HPDE6-E6E7 (cell line): Measurements from ENCODE around the gene HMGCLL1.

Source experiments
- DNase-seq: peaks from one replicate; pipeline ENCODE4 v3.0.0; 2011; ENCODE audit warnings: missing footprints; ENCODE audit errors: extremely low spot score

Gene HMGCLL1

GRCh38 chr6:55531496-55531895 is 47.5 kb downstream of the HMGCLL1 start:
- no peak for DNase-seq

- DNase-seq, result no peak
Measured at GRCh38 chr6:55530931-55531330, 48.1 kb downstream of the HMGCLL1 start.

- DNase-seq, result peak; percentile 2
Measured at GRCh38 chr6:55528624-55529023, 50.4 kb downstream of the HMGCLL1 start.

GRCh38 chr6:55524441-55524840 is 54.6 kb downstream of the HMGCLL1 start:
- no peak for DNase-seq

- no peak for DNase-seq
Measured at GRCh38 chr6:55518529-55519060, 60.4 kb downstream of the HMGCLL1 start.

- DNase-seq, result no peak
Measured at GRCh38 chr6:55516736-55517135, 62.3 kb downstream of the HMGCLL1 start.

- no peak for DNase-seq
Measured at GRCh38 chr6:55512904-55513303, 66.1 kb downstream of the HMGCLL1 start.

- no peak for DNase-seq
Measured at GRCh38 chr6:55511122-55511800, 67.7 kb downstream of the HMGCLL1 start.

GRCh38 chr6:55499591-55499990 is 79.4 kb downstream of the HMGCLL1 start:
- DNase-seq, result no peak

GRCh38 chr6:55497694-55498093 is 81.3 kb downstream of the HMGCLL1 start:
- DNase-seq, result no peak

- no peak for DNase-seq
Measured at GRCh38 chr6:55496201-55496600, 82.8 kb downstream of the HMGCLL1 start.

- peak; percentile 2 for DNase-seq
Measured at GRCh38 chr6:55495277-55495676, 83.7 kb downstream of the HMGCLL1 start.

- DNase-seq, result no peak
Measured at GRCh38 chr6:55494411-55494810, 84.6 kb downstream of the HMGCLL1 start.

GRCh38 chr6:55492259-55492658 is 86.7 kb downstream of the HMGCLL1 start:
- DNase-seq, result no peak

GRCh38 chr6:55490871-55491270 is 88.1 kb downstream of the HMGCLL1 start:
- DNase-seq, result no peak

- DNase-seq, result no peak
Measured at GRCh38 chr6:55474382-55474781, 104.6 kb downstream of the HMGCLL1 start.

- no peak for DNase-seq
Measured at GRCh38 chr6:55473722-55474121, 105.3 kb downstream of the HMGCLL1 start.

GRCh38 chr6:55469951-55470366 is 109.0 kb downstream of the HMGCLL1 start:
- no peak for DNase-seq

- DNase-seq, result no peak
Measured at GRCh38 chr6:55456016-55456415, 123.0 kb downstream of the HMGCLL1 start.

- no peak for DNase-seq
Measured at GRCh38 chr6:55450005-55450404, 129.0 kb downstream of the HMGCLL1 start.

GRCh38 chr6:55449225-55449624 is 129.8 kb downstream of the HMGCLL1 start:
- DNase-seq, result no peak

GRCh38 chr6:55448451-55448850 is 130.5 kb downstream of the HMGCLL1 start:
- no peak for DNase-seq

GRCh38 chr6:55447891-55448290 is 131.1 kb downstream of the HMGCLL1 start:
- DNase-seq, result no peak
